A673 (cell line): ENCODE measurements around the gene ZC3H7B. TPM values are rescaled to one million over a fixed set of nuclear protein-coding genes. Genes with fewer than 3 reads are reported as not detected.

Experiments used
- BruUV-seq: library from RNA; stranded (reverse); fragments of 400-500 nt; replicated peaks from 2 replicates; lab custom pipeline; 2021; lab: Mats Ljungman, UMichigan
- CTCF ChIA-PET: fragments of 300-600 bp; sonication (Branson Sonifier 250); formaldehyde crosslinking; loops from one replicate; lab custom pipeline; 2022; ENCODE audit warnings: antibody characterized with exemption; lab: Charles Lee
- POLR2A ChIA-PET: fragments of 300-600 bp; sonication (Branson Sonifier 250); formaldehyde crosslinking; loops from one replicate; lab custom pipeline; 2022; ENCODE audit warnings: antibody characterized with exemption; ENCODE audit not compliant: low non-redundant PET; lab: Charles Lee
- DNase-seq: peaks from one replicate; pipeline ENCODE4 v3.0.0-alpha.2; 2015; ENCODE audit warnings: low spot score
- H3K27ac ChIP-seq: fragments of 200-600 bp; sonication (generic); 2 replicates; pipeline ENCODE4 v1.5.1; 2016; ENCODE audit warnings: mixed run types, low read depth, mild to moderate bottlenecking, mixed read lengths, antibody characterized with exemption, low read length; ENCODE audit not compliant: poor library complexity, severe bottlenecking
- H3K27me3 ChIP-seq: fragments of 200-600 bp; sonication (generic); replicated peaks from 2 replicates; pipeline ENCODE4 v1.6.1; 2017; ENCODE audit warnings: mixed run types, low read depth, mild to moderate bottlenecking, mixed read lengths, antibody characterized with exemption, low read length; ENCODE audit not compliant: insufficient read depth, poor library complexity
- H3K36me3 ChIP-seq: fragments of 200-600 bp; sonication (generic); 2 replicates; pipeline ENCODE4 v1.6.1; 2016; ENCODE audit warnings: mixed run types, mild to moderate bottlenecking, mixed read lengths, antibody characterized with exemption, low read length; ENCODE audit not compliant: insufficient read depth, poor library complexity, severe bottlenecking
- H3K4me1 ChIP-seq: fragments of 200-600 bp; sonication (generic); 2 replicates; pipeline ENCODE4 v1.6.1; 2017; ENCODE audit warnings: mixed run types, mild to moderate bottlenecking, mixed read lengths, antibody characterized with exemption, low read length; ENCODE audit not compliant: insufficient read depth, poor library complexity, severe bottlenecking
- H3K4me3 ChIP-seq: fragments of 200-600 bp; sonication (generic); 2 replicates; pipeline ENCODE4 v1.5.1; 2016; ENCODE audit warnings: low read depth, mixed run types, mild to moderate bottlenecking, mixed read lengths, low read length; ENCODE audit not compliant: poor library complexity, severe bottlenecking
- H3K9me3 ChIP-seq: fragments of 200-600 bp; sonication (generic); 2 replicates; pipeline ENCODE4 v1.6.1; 2016; ENCODE audit warnings: mixed run types, low read depth, mild to moderate bottlenecking, mixed read lengths, antibody characterized with exemption, low read length; ENCODE audit not compliant: poor library complexity, severe bottlenecking
- CTCF ChIP-seq: fragments of 300-800, 200-600 bp; sonication (generic); conservative IDR thresholded peaks from 2 replicates; pipeline ENCODE4 v1.5.1; 2017; ENCODE audit warnings: low read depth, mild to moderate bottlenecking, antibody characterized with exemption, low read length, moderate library complexity, mixed read lengths
- EZH2 ChIP-seq: fragments of 200-600 bp; sonication (generic); IDR thresholded peaks from 2 replicates; pipeline ENCODE4 v1.6.1; 2017; ENCODE audit warnings: borderline replicate concordance, low read depth, mild to moderate bottlenecking, mixed read lengths, antibody characterized with exemption, low read length; ENCODE audit not compliant: poor library complexity, severe bottlenecking
- intact Hi-C: fragments of 100-400 bp; cut with micrococcal nuclease; formaldehyde crosslinking; loops from one replicate; pipeline ENCODE4 v1.10.0; 2022; ENCODE audit not compliant: unreplicated experiment
- total RNA-seq: library from RNA; stranded (reverse); gene quantifications from 2 replicates; pipeline ENCODE4 v1.2.3, GENCODE V29; 2021

The ZC3H7B gene
- total RNA-seq, 1 experiment from 2014 or later: 90.4 TPM

DNA sequence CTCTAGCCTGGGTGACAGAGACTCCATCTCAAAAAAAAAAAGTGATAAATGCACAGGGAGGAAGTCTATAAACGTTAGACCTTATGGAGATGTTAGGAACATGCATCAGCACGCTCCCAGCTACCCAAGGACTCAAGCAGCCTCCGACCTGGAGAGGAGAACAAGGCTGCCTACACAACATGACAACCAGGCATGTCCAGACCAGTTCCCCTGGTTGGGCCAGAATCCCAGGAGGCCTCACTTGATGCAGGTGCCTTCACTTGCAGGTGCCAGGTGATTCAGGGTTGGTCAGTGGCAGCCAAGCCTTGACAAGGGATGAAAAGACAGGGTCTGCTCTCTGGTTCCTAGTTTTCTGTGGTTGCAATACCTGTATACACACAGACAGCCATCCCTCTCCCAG lies 21.3 kb upstream of the ZC3H7B start:
- no peak overlapping the region for H3K27ac ChIP-seq
- peaks cover 91% of the 10 kb centered on the region for H3K36me3 ChIP-seq
- peaks cover 6% of the 10 kb centered on the region for H3K4me1 ChIP-seq
- H3K27me3 ChIP-seq: no peaks in the 10 kb centered on the region
- no peak for TF ChIP-seq CTCF
- TF ChIP-seq EZH2: no peak
- no TSS peak for BruUV-seq
- ChIA-PET CTCF (no interaction called here), POLR2A (interaction anchor here (0.5 to 0.6 kb wide), 2 partner anchors 168 to 395 kb away, joined by 3 to 5 read pairs; no protein-coding TSS in a partner anchor)
- DNase-seq: no peak
- H3K4me3 ChIP-seq: no peak overlapping the region
- intact Hi-C loops: no loop called here
- H3K9me3 ChIP-seq: no peaks in the 10 kb centered on the region

GRCh38 chr22:41280854-41281253 lies 20.5 kb upstream of the ZC3H7B start:
- intact Hi-C loops: no loop called here
- no TSS peak for BruUV-seq
- no peak for DNase-seq
- H3K27ac ChIP-seq: no peak overlapping the region
- H3K36me3 ChIP-seq: peaks cover 85% of the 10 kb centered on the region
- POLR2A ChIA-PET: no interaction called here
- H3K4me1 ChIP-seq: peaks cover 8% of the 10 kb centered on the region
- no peaks in the 10 kb centered on the region for H3K27me3 ChIP-seq
- TF ChIP-seq EZH2 (no peak), CTCF (no peak)
- H3K9me3 ChIP-seq: no peaks in the 10 kb centered on the region
- no peak overlapping the region for H3K4me3 ChIP-seq
- CTCF ChIA-PET: no interaction called here

- Histone ChIP-seq H3K27ac (peak overlapping the region; percentile 85), H3K4me3 (peak overlapping the region; percentile 95), H3K4me1 (peaks cover 20% of the 10 kb centered on the region), H3K27me3 (no peaks in the 10 kb centered on the region), H3K36me3 (peaks cover 50% of the 10 kb centered on the region), H3K9me3 (no peaks in the 10 kb centered on the region)
- ChIA-PET POLR2A (no interaction called here), CTCF (no interaction called here)
- DNase-seq: no peak
- no TSS peak for BruUV-seq
- no peak for TF ChIP-seq CTCF
- no peak for TF ChIP-seq EZH2
- intact Hi-C loops: no loop called here
Measured at GRCh38 chr22:41284465-41284864, 16.9 kb upstream of the ZC3H7B start.
